HG02623 (cell line): ENCODE data around the gene DISP3.

ENCODE experiments used
- ATAC-seq: cut with Tn5 transposase; IDR thresholded peaks from one replicate; pipeline ENCODE4 v1.9.1; 2021; ENCODE audit warnings: moderate library complexity; ENCODE audit not compliant: unreplicated experiment

The DISP3 gene

GRCh38 chr1:11540773-11541160 lies 61.8 kb downstream of the DISP3 start:
- no peak for ATAC-seq

GRCh38 chr1:11541236-11541635 lies 62.3 kb downstream of the DISP3 start:
- ATAC-seq, result no peak

DNA sequence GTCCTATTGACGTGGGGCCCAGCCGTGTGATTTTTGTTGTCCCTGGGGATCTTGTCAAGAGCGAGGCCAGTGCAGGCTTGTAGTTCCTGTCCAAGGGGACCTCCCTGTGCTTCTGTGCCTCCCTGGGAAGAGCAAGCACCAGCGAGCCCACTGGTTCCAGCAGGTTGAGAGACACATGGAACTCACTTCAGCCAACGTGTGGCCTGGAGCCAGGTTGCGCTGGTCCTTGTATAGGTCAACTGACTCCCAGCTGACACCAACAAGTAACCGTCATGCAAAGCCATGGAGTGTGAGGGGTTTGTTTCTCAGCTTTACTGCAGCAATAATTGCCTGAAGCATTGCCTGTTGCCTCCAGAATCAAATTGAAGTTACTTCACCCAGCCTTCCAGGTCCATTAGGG lies 63.0 kb downstream of the DISP3 start:
- ATAC-seq, result no peak

- no peak for ATAC-seq
Measured at GRCh38 chr1:11543392-11543791, 64.4 kb downstream of the DISP3 start.

DNA sequence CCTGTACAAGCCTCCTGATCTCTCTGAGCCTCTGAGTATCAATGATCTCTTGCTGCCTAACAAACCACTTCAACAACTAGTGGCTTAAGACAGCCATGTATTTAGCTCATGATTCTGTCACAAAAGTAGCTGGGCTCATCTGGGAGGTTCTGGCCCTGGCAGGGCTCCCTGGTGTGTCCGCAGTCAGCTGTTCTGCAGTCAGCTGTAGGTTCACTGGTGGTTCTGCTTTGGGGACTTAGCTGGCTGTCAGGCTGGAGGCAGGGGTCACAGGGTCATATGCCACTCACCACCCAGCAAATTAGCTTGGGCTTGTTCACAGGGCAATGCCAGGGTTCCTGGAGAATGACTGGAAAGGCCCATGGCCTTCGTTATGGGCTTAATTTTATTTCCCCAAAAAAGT lies 64.8 kb downstream of the DISP3 start:
- ATAC-seq, result no peak

- ATAC-seq, result no peak
Measured at GRCh38 chr1:11546456-11546855, 67.5 kb downstream of the DISP3 start.

- ATAC-seq, result no peak
Measured at GRCh38 chr1:11550664-11551283, 71.8 kb downstream of the DISP3 start.

DNA sequence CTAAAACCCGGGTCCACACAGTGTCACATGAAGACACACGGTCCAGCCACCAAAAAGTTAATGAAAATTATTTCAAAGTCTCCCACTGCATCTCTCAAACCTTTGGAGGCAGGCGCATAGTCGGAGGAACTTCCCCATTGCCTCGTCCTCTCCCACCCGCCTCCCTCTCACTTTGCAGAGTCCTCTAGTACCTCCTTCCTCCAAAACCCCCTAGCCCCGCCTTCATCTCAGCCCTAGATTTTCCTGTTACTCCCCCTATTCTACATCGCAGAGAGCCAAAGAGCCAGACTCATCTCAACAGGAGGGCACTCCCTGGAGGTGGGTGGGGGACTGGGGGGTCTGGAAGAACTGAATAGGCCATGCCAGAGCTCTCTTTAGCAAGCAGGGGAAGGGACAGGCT lies 79.3 kb downstream of the DISP3 start:
- no peak for ATAC-seq

GRCh38 chr1:11558871-11559590 lies 80.1 kb downstream of the DISP3 start:
- no peak for ATAC-seq

DNA sequence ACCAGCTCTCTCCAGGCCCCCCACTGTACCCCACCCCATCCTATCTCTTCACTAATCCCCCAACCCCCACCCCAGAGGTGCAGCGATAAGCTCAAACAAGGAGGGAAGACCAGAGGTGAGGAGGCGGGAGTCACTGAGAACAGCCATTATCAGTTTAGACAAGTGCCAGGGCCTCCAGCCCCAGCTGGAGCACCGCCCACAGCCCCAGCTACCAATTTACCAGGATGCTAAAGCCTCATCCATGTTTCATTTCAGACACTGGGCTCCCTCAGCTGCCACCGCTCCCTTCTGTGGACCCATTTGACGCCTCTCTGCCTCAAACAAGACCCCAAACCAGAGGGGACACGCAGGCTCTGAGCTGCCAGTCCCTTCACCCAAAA lies 80.6 kb downstream of the DISP3 start:
- ATAC-seq, result no peak

DNA sequence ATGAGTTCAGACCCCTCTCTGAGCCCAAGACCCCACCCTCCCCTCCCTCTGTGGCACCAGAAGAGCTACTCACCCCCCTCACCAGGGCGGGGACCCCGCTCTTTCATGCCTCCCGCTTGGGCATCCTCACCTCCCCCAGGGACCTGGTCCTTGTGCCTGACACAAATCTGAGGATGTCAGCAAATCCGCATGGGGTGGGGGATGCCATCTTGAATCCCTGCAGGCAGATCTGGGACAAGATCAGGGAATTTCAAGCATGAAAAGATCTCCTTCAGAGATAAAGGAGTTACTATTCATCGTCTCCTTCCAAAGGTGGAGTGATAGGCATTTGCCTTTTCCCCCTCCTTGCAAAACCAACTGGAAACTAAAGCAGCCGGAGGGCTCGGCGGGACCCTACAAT lies 81.1 kb downstream of the DISP3 start:
- ATAC-seq, result no peak

- no peak for ATAC-seq
Measured at GRCh38 chr1:11561740-11562139, 82.8 kb downstream of the DISP3 start.

DNA sequence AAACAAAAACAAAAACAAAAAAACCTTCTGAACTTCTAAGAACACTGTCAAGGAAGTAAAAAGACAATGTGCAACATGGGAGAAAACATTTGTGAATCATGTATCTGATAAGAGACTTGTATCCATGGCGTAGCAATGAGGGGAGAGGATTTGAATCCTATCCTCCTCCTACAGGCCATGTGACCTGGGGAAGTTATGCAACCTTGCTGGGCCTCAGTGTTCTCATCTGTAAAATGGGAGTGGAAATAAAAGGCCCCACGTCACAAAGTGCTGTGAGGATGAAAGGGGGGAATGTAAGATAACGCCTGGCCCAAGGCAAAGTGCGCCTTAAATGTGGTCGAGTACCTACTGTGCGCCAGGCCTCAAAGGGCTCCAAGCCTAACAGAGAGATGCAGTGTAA lies 83.7 kb downstream of the DISP3 start:
- ATAC-seq, result no peak

DNA sequence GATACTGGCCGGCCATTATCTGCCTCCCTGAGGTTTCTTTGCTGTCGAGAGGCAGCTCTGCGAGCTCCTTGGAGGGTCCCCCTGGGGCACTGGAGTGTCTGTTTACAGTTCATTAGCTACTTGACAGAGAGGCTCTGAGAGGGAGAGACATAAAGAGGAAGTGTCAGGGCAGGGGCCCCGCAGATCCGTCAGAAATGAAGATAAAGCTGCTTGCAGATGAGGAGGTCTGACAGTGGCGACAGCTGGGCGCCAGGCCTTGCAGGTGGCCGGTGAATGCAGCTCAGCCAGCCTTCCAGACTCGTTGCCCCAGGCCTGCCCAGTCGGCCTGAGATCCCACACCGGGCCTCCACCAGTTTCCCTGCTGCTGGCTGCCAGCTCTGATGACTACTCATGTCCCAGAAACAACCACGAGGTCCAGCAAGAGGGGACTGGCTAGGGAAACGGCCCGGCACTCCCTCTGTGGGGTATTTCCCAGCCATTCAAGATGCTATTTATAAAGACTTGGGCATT lies 84.7 kb downstream of the DISP3 start:
- ATAC-seq, result no peak

GRCh38 chr1:11564237-11564636 lies 85.3 kb downstream of the DISP3 start:
- ATAC-seq, result no peak

- ATAC-seq, result no peak
Measured at GRCh38 chr1:11566042-11566850, 87.3 kb downstream of the DISP3 start.

GRCh38 chr1:11567244-11568065 lies 88.5 kb downstream of the DISP3 start:
- no peak for ATAC-seq

DNA sequence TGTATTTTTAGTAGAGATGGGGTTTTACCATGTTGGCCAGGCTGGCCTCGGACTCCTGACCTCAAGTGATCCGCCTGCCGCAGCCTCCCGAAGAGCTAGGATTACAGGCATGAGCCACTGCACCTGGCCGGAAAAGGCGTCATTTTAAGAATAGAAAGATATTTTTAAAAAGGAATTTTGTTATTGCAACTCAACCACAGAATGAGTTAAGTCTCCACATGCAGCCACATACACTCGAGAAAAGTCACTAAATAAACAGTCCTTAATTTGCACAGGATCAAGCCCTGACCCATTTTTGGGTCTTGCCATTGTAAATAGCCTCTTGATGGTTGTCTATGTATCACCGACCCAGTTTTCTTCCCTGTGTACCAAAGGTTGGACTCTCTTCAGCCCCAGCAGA lies 89.7 kb downstream of the DISP3 start:
- ATAC-seq, result no peak

GRCh38 chr1:11569551-11569950 lies 90.6 kb downstream of the DISP3 start:
- ATAC-seq, result no peak

GRCh38 chr1:11569954-11570353 lies 91.0 kb downstream of the DISP3 start:
- no peak for ATAC-seq

- ATAC-seq, result no peak
Measured at GRCh38 chr1:11570821-11571380, 91.9 kb downstream of the DISP3 start.
